Inferior parietal cortex (tissue), 1 donor: ENCODE measurements around the gene AUTS2.

Experiments used
- DNase-seq: peaks from one replicate; pipeline ENCODE4 v3.0.0-alpha.2; 2016; ENCODE audit errors: extremely low spot score

The AUTS2 gene

DNA sequence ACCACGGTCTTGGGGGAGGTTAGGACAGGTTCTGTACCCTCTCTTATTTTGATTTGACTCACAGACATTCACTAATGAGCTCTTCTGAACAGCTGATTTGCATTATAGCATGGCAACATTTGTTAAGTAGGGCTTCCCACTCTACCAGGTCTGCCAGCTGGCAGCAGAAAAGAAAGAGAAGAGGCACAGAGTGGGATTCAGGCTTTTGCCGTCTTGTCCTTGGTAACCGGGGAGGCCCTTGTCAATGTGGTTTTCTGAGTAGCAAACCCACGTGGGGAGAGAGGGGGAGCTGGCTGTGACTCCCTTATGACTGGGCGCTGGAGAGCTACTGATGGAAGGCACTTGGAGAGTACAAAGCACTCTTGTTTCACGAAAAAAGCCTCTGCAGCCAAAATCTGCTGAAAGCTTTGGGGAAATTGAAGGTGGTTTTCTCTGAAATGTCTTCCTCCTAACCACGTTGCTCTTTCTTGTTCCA, 1178.4 kb downstream of the AUTS2 start:
- peak; percentile 80 for DNase-seq

DNA sequence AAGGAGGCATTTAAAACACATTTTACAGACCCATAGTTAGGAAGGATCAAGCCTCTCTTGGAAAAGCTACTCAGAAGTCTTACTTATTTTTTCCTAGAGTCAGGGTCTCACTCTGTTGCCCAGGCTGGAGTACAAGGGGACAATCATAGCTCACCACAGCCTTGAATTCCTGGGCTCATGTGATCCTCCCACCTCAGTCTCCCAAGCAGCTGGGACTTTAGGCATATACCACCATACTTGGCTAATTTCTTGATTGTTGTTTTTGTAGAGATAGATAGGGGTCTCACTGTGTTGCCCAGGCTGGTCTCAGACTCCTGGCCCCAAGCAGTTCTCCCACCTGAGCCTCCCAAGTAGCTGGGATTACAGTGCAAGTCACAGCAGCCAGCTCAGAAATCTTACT, 1179.0 kb downstream of the AUTS2 start:
- DNase-seq = no peak

- no peak for DNase-seq
These were observed 1180.3 kb downstream of the AUTS2 start for GRCh38 chr7:70778585-70778984.

GRCh38 chr7:70779321-70779720, 1181.0 kb downstream of the AUTS2 start:
- DNase-seq = no peak

DNA sequence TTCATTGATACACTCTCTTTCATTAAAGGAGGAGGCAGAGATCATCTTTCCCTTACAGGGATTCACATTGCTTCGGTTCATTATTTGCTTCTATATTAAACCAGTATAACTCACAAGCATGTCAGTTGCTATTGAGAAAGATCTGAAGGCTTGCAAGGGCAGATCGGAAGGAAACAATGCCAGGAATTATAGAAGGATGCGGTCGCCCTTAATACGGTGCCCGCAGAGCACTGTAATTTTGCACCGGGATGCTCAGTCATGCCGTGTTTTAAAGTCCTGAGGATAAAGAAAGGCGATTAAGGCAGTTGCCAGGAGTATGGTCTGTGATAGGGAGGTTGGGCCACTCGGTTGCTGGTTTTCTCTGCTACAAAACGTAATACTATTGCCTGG, 1183.6 kb downstream of the AUTS2 start:
- DNase-seq = no peak

- DNase-seq = no peak
These were observed 1184.5 kb downstream of the AUTS2 start for GRCh38 chr7:70782796-70783195.

DNA sequence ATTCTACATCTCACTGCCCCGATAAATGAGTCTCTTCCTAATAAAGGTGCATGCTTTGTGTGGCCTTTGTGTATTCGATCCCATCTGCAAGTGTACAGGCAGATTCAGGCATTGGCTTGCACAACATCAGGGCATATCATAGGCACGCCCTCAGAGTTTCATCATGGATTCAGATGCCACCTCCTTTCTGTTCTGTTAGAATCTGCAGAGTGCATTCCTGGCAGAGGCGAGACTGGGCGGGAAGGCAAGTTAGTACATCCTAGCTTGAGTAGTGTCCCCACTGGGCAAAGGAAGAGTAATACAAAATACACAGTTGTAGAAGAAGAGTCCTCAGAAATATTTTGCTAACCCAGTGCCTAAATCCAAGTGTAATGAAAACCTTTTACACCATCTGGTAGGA, 1187.2 kb downstream of the AUTS2 start:
- DNase-seq = no peak

DNA sequence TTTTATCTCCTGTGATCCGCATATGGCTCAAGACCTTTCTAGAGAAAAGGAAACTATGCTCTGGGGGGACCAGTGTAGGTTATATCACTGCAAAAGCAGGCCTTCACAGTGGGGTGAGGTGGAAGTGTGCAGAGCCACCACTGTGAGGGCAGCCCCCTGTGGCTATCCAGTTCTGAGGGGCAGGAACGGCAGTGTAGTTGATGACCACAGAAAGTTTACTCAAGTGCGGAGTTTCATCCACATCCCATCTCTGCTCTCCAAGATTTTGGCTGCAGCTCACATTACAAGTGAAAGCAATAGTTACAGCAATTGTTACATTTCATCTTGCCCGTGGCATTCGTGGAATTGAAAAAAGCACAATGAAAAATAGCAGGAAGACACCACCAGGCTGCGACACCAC, 1187.8 kb downstream of the AUTS2 start:
- no peak for DNase-seq

DNA sequence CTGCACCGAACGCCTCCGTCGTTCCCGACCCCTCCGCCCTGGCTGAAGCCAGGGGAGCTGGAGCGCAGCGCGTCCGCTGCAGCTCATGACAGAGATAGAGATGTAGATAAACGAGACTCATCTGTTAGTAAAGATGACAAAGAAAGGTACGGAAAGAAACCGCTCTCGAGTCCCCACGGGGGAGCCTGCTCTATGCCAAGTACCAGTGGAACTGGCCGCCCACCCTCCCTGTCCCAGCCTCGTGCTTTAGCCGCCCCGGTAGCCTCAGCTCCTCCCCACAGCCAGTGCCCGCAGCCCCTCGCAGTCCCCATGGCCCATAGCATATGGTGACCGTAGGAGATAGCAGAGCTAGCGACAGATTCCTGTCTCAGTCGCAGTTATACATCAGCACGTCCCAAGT, 1189.0 kb downstream of the AUTS2 start:
- DNase-seq = no peak

GRCh38 chr7:70787771-70788170, 1189.5 kb downstream of the AUTS2 start:
- no peak for DNase-seq

GRCh38 chr7:70788276-70788675, 1190.0 kb downstream of the AUTS2 start:
- DNase-seq = no peak

- no peak for DNase-seq
These were observed 1191.4 kb downstream of the AUTS2 start for GRCh38 chr7:70789481-70790214.

GRCh38 chr7:70790215-70791073, 1192.2 kb downstream of the AUTS2 start:
- DNase-seq = no peak

DNA sequence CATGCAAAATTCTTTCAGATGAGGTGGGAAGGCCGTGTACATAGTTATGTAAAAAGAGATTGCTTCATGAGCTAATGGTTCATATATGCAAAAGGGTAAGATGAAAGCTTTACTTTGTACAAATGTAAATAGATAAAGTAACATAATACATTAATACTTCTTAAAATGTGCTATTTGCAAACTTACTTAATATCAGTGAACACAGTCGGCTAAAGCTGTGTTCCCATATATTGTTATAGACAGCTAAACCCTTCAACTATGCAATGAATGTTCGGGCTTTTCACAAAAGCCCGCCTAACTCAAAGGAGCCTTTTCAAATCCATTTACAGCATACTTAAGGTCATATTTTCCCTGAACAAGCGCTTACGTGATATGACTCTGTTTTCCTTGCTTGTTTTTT, 1193.1 kb downstream of the AUTS2 start:
- no peak for DNase-seq

DNA sequence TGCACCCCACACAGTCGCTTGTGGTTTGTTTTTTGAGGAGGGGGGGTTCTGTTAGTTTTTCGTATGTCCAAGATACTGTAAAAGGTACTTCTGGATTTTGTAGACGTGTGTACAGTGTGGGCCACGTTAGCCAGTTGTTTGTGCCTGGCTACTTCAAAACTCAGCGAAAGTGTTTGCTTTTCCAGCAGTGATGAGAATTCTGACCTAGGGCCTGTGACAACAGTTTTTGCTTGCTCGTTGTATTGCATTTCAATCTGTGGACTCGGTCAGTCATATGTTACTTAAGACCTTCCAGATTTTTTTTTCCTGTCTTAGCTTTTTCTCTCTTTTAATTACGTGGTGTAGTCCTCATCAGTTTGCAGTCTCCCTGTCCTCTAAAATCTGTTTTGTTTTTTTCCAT, 1194.8 kb downstream of the AUTS2 start:
- no peak for DNase-seq

GRCh38 chr7:70793821-70794220, 1195.5 kb downstream of the AUTS2 start:
- no peak for DNase-seq

- DNase-seq = no peak
These were observed 1196.7 kb downstream of the AUTS2 start for GRCh38 chr7:70794962-70795361.

DNA sequence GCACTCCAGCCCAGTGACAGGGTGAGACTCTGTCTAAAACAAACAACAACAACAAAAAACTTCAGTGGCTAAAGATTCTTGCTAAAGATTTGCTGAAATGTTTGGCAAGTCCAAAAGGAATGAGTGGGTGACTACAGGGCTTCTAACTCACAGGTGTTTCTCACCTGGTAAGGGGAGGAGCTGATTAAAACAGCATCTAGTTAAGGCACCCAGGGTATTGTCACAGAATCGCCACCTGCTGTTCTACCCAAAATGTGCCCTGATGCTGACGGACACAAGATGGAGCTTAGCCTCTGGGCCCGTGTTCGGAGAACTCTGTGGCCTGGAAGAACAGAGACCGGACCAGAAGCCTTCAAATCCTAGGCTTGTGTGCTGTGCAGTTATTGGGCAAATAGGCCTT, 1197.7 kb downstream of the AUTS2 start:
- no peak for DNase-seq

DNA sequence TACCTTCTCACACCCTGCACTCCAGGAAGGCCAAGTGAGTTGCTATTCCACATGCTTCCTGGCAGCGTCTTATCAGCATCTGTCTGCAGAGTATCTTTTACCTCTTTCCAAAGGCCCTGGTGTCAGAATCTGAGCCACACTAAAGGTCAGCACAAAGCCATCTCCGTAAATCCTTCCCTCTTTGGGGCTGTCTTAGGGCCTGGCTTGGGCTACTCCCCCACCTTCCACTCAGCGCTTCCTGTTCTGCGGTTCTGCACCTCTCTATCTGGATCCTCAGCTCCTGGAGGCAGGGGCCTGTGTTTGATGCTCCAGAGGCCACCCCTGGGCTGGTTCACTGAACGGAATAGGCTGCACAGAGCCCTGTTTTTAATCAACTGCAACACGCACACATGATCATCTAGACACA, 1198.8 kb downstream of the AUTS2 start:
- no peak for DNase-seq

DNA sequence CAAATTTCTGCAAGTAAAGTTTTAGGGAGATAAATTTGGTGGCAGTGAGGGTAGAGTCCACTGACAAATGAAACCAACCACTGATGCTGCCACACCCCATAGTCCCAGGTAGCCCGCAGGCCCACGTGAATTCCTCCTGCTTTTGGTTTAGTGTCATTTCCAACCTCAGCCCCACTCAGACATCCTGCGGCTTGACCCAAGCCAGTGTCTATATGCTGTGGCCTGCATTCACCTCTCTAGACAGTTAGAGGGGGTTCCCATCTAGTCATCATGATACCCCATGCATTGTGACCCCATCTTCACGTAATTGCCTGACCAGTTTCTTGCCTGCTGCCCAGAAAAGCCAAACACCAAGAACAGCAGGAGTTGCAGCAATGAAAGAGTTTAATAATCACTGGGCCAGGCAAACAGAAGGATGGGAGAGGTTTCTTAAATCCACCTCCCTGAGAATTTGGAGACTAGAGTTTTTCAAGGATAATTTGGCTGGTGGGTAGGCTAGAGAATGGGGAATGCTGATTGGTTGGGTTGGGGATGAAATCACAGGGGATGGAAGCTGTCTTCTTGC, 1201.6 kb downstream of the AUTS2 start:
- no peak for DNase-seq

DNA sequence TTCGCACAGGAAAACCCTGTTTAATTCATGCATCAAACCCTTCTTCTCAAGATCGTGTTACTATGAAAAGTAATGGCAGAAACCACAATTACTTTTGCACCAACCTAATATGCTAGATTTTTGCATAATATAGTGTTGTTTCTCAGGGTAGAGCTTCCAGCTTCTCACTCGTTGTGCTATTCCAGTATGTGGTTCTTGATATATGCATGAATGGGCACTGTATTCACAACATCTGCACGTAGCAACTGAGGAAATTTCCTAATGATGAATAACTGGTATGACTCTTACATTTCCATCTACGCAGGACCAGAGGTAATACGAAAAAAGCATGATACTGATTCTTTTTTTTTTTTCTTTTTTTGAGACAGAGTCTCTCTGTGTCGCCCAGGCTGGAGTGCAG, 1207.1 kb downstream of the AUTS2 start:
- no peak for DNase-seq

GRCh38 chr7:70807650-70808049, 1209.4 kb downstream of the AUTS2 start:
- DNase-seq = no peak

- no peak for DNase-seq
These were observed 1210.6 kb downstream of the AUTS2 start for GRCh38 chr7:70808876-70809275.
